ENCODE results near the gene SSBP2. TPM values are rescaled to one million over a fixed set of nuclear protein-coding genes. Genes with fewer than 3 reads are reported as not detected.

The SSBP2 gene
- polyA plus RNA-seq, 1 donor: 27.8 TPM

DNA sequence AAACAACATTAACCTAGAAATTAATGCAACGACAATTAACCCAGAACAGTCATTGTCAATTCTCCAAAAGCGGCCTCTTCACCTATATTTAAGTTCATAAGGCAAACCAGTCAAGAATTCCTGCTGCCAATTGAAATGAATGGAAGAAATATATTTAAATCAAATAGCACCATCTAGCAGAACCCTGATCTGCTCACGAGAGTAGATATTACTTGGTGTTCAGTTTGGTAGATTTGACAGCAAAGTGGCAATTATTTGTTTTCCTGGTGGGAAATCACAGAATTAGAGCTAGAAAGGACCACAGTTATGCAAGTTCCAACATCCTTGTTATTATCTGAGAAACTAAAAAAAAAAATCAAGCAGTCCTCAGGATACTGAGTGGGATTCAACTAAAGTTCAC, 2.3 kb downstream of the SSBP2 start:
- no peak overlapping the region for H3K4me3 ChIP-seq (ENCODE audit: low read length)
- peaks cover 5% of the 10 kb centered on the region for H3K4me1 ChIP-seq (ENCODE audit: control insufficient read depth, insufficient read depth, low read length)
- 60% methylated on average over 1 of the region's 3 CpGs for WGBS (ENCODE audit: insufficient coverage, low lambda C conversion rate)
- H3K9me3 ChIP-seq (ENCODE audit: control insufficient read depth, low read depth, low read length): no peaks in the 10 kb centered on the region
- no peaks in the 10 kb centered on the region for H3K36me3 ChIP-seq (ENCODE audit: control insufficient read depth, insufficient read depth, low read length)
- H3K27me3 ChIP-seq (ENCODE audit: control insufficient read depth, insufficient read depth, low read length): no peaks in the 10 kb centered on the region
- no peak overlapping the region for H3K27ac ChIP-seq (ENCODE audit: low read length)
- DNase-seq: no peak

DNA sequence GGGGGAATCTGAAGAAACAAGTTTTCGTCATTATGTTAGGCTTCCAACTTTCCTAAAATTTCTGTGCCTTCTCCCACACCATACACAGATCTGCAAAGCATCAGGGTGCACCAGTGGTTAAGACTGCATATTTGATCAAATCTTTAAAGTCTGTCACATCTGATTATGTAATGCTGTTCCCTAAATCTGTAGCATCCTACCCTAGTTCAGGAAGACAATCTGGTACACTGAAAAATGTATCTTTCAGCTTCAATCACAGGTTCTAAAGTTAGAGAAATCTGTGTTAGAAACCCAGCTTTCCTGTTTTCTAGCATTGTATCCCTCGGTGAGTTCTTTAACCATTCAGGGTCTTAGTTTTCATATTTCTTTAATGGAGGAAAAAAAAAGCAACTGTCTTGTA, 3.9 kb downstream of the SSBP2 start:
- WGBS (ENCODE audit: insufficient coverage, low lambda C conversion rate): no CpG with 5 or more reads among the region's 2 CpGs
- no peaks in the 10 kb centered on the region for H3K36me3 ChIP-seq (ENCODE audit: control insufficient read depth, insufficient read depth, low read length)
- no peak for DNase-seq
- peaks cover 3% of the 10 kb centered on the region for H3K4me1 ChIP-seq (ENCODE audit: control insufficient read depth, insufficient read depth, low read length)
- no peaks in the 10 kb centered on the region for H3K27me3 ChIP-seq (ENCODE audit: control insufficient read depth, insufficient read depth, low read length)
- H3K9me3 ChIP-seq (ENCODE audit: control insufficient read depth, low read depth, low read length): no peaks in the 10 kb centered on the region
- no peak overlapping the region for H3K27ac ChIP-seq (ENCODE audit: low read length)
- H3K4me3 ChIP-seq (ENCODE audit: low read length): no peak overlapping the region

DNA sequence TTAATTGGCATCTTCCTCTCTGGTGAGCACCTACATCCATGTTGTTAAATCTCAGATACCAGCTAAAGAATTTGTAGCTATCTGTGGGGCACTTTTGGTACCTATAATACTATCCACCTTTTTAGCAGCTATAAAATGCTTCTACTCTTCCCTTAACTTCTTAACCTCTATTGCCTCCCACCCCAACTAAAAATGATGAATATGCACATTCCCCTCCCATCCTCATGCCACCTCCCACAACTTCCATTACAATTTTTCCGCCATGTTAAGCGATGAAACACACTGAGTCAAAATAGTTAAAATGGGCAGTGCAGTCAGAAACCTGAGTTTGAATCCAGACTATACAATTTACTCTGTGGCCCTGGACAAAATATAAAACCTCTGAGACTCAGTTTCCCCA, 10.1 kb downstream of the SSBP2 start:
- no CpG with 5 or more reads among the region's 2 CpGs for WGBS (ENCODE audit: insufficient coverage, low lambda C conversion rate)

DNA sequence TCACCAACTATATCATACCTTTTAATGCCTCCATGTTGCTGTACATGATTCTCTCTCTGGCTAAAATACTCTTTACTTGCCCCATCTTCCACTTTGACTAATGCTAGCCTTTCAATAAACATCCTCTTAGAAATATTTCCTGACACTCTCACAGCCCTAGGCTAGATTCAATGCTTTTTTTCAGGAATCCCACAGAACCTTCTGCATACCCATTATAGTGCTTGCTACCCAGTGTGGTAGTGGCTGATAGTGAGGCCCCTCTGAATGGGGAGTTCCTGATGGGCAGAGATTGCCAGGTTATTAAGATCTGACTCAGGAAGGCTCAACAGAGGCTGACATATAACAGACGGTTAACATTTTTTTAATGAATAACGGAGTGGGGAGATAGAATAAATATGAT, 11.6 kb downstream of the SSBP2 start:
- Histone ChIP-seq H3K9me3 (ENCODE audit: control insufficient read depth, low read depth, low read length) (no peaks in the 10 kb centered on the region), H3K4me3 (ENCODE audit: low read length) (no peak overlapping the region), H3K27me3 (ENCODE audit: control insufficient read depth, insufficient read depth, low read length) (no peaks in the 10 kb centered on the region), H3K27ac (ENCODE audit: low read length) (no peak overlapping the region), H3K36me3 (ENCODE audit: control insufficient read depth, insufficient read depth, low read length) (no peaks in the 10 kb centered on the region), H3K4me1 (ENCODE audit: control insufficient read depth, insufficient read depth, low read length) (no peaks in the 10 kb centered on the region)
- 100% methylated on average over 2 of the region's 2 CpGs for WGBS (ENCODE audit: insufficient coverage, low lambda C conversion rate)
- DNase-seq: no peak

More for the DNA sequence above, 10.1 kb downstream of the SSBP2 start:
- Histone ChIP-seq H3K27ac (ENCODE audit: low read length) (no peak overlapping the region), H3K4me1 (ENCODE audit: control insufficient read depth, insufficient read depth, low read length) (no peaks in the 10 kb centered on the region), H3K9me3 (ENCODE audit: control insufficient read depth, low read depth, low read length) (no peaks in the 10 kb centered on the region), H3K4me3 (ENCODE audit: low read length) (no peak overlapping the region), H3K27me3 (ENCODE audit: control insufficient read depth, insufficient read depth, low read length) (no peaks in the 10 kb centered on the region), H3K36me3 (ENCODE audit: control insufficient read depth, insufficient read depth, low read length) (no peaks in the 10 kb centered on the region)
- no peak for DNase-seq

DNA sequence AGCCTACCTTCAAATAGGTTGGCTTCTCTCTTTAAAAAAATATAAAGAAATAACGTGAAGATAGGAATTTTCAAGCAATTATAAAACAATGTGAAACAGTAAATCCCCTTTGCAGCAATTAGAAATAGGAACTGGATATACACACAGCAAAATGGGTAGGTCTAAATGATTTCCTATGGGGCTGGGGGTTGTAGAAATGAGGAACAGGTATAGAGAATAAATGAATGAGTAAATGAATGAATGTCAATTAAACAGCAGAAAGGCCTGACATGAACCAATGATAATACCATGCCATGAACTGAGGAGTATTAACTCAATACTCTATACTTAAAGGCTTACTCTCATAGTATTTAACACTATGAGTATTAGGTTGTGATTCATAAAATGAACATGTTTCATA, 21.6 kb downstream of the SSBP2 start:
- DNase-seq: no peak
- Histone ChIP-seq H3K4me3 (ENCODE audit: low read length) (no peak overlapping the region), H3K36me3 (ENCODE audit: control insufficient read depth, insufficient read depth, low read length) (no peaks in the 10 kb centered on the region), H3K27ac (ENCODE audit: low read length) (no peak overlapping the region), H3K4me1 (ENCODE audit: control insufficient read depth, insufficient read depth, low read length) (no peaks in the 10 kb centered on the region), H3K27me3 (ENCODE audit: control insufficient read depth, insufficient read depth, low read length) (no peaks in the 10 kb centered on the region), H3K9me3 (ENCODE audit: control insufficient read depth, low read depth, low read length) (no peaks in the 10 kb centered on the region)
- WGBS (ENCODE audit: insufficient coverage, low lambda C conversion rate): 100% methylated on average over 1 of the region's 1 CpG

DNA sequence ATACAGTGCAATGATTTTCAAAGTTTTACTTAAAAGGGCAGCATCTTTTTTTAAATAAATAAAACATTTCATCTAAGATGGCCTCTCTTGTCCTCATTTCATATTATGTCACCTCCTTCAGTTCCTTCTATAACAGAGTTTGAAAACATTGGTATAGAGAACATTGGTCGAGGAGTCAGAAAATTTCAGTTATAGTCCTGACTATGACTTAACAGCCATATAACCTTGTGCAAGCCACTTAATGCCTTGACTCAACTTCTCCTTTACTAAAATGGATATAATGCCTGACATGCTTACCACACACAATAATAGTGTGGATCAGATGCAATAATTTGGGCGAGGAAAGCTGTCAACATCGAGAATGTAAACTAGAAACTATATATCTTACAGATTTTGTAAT, 22.6 kb downstream of the SSBP2 start:
- H3K9me3 ChIP-seq (ENCODE audit: control insufficient read depth, low read depth, low read length): no peaks in the 10 kb centered on the region
- H3K4me1 ChIP-seq (ENCODE audit: control insufficient read depth, insufficient read depth, low read length): no peaks in the 10 kb centered on the region
- WGBS (ENCODE audit: insufficient coverage, low lambda C conversion rate): 100% methylated on average over 2 of the region's 3 CpGs

DNA sequence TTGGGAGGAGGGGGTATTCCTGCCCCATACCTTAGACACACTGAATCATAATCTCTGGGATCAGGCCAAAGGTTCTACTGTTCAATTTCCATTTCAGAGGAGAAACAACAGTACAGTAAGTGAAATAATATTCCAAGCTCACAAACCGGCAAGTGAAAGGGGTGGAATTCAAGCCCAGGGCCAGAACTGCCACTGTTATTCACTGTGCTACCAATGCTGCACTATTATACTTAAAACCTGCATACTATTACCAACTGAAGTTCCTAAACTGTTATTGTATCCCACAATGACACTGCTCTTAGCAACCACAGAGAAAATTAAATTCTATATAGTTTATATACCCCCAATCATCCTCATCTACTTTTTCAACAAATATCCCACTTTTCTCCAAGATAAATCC, 24.6 kb downstream of the SSBP2 start:
- Histone ChIP-seq H3K36me3 (ENCODE audit: control insufficient read depth, insufficient read depth, low read length) (no peaks in the 10 kb centered on the region), H3K4me1 (ENCODE audit: control insufficient read depth, insufficient read depth, low read length) (no peaks in the 10 kb centered on the region), H3K27ac (ENCODE audit: low read length) (no peak overlapping the region), H3K4me3 (ENCODE audit: low read length) (no peak overlapping the region), H3K9me3 (ENCODE audit: control insufficient read depth, low read depth, low read length) (no peaks in the 10 kb centered on the region), H3K27me3 (ENCODE audit: control insufficient read depth, insufficient read depth, low read length) (no peaks in the 10 kb centered on the region)
- no peak for DNase-seq
- WGBS (ENCODE audit: insufficient coverage, low lambda C conversion rate): no CpG with 5 or more reads among the region's 1 CpG

More for the DNA sequence above, 22.6 kb downstream of the SSBP2 start:
- no peaks in the 10 kb centered on the region for H3K27me3 ChIP-seq (ENCODE audit: control insufficient read depth, insufficient read depth, low read length)
- H3K4me3 ChIP-seq (ENCODE audit: low read length): no peak overlapping the region
- H3K36me3 ChIP-seq (ENCODE audit: control insufficient read depth, insufficient read depth, low read length): no peaks in the 10 kb centered on the region
- no peak overlapping the region for H3K27ac ChIP-seq (ENCODE audit: low read length)
- no peak for DNase-seq

DNA sequence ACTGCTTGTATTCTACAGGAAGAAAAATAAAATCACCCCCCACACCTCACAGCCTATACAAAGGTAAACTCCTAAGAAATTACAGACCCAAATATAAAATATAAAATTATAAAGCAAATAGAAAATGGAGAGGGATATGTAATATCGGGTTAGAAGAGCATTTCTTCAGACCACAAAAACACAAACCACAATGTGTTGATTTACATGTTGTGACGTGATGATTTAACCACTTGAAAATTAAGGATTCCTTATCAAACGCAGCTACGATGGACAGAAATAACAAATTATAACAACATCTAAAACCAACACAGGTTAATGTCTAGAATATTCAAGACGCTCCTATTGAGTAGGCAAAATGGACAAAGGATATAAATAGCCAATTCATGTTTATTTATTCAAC, 26.3 kb downstream of the SSBP2 start:
- no peaks in the 10 kb centered on the region for H3K36me3 ChIP-seq (ENCODE audit: control insufficient read depth, insufficient read depth, low read length)
- 100% methylated on average over 1 of the region's 5 CpGs for WGBS (ENCODE audit: insufficient coverage, low lambda C conversion rate)
- no peak overlapping the region for H3K4me3 ChIP-seq (ENCODE audit: low read length)
- H3K4me1 ChIP-seq (ENCODE audit: control insufficient read depth, insufficient read depth, low read length): no peaks in the 10 kb centered on the region
- no peaks in the 10 kb centered on the region for H3K27me3 ChIP-seq (ENCODE audit: control insufficient read depth, insufficient read depth, low read length)
- no peaks in the 10 kb centered on the region for H3K9me3 ChIP-seq (ENCODE audit: control insufficient read depth, low read depth, low read length)
- no peak overlapping the region for H3K27ac ChIP-seq (ENCODE audit: low read length)
- DNase-seq: no peak

DNA sequence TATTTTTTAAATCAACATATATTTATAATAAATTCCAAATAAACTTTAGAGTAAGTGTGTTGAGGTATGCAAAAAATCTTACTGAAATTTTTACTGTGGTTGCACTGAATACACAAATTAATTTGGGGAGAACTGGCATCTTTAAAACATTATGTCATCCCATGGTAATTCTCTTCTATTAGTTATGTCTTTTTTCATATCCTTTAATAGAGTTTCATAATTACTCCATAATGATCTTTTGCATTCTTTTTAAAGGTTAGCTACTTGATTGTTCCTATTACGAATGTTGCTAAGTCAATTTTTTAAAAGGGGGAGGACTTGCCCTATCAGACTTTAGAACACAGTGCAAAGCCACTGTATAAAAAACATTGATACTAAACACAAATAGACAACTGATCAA, 26.8 kb downstream of the SSBP2 start:
- Histone ChIP-seq H3K27me3 (ENCODE audit: control insufficient read depth, insufficient read depth, low read length) (no peaks in the 10 kb centered on the region), H3K36me3 (ENCODE audit: control insufficient read depth, insufficient read depth, low read length) (no peaks in the 10 kb centered on the region), H3K4me1 (ENCODE audit: control insufficient read depth, insufficient read depth, low read length) (no peaks in the 10 kb centered on the region), H3K4me3 (ENCODE audit: low read length) (no peak overlapping the region), H3K27ac (ENCODE audit: low read length) (no peak overlapping the region), H3K9me3 (ENCODE audit: control insufficient read depth, low read depth, low read length) (no peaks in the 10 kb centered on the region)
- WGBS (ENCODE audit: insufficient coverage, low lambda C conversion rate): 100% methylated on average over 1 of the region's 1 CpG
- no peak for DNase-seq

DNA sequence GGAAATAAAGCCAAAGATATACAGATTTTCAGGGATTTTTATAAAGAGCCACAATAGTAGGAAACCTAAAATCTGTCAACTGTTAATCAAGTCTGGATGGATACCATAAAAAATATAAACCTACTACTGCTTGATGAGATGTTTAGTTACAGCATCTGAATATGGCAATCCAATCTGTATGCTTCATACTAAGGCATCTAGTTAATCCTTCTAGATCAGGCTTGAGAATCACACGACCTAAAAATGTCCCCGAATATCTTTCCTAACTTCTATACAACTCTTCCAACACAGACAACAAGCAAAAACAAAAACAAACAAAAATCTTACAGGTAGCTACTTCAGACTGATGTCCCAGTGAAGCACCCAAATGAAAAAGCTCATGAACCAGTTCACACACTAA, 29.8 kb downstream of the SSBP2 start:
- H3K4me1 ChIP-seq (ENCODE audit: control insufficient read depth, insufficient read depth, low read length): no peaks in the 10 kb centered on the region
- no peaks in the 10 kb centered on the region for H3K36me3 ChIP-seq (ENCODE audit: control insufficient read depth, insufficient read depth, low read length)
- WGBS (ENCODE audit: insufficient coverage, low lambda C conversion rate): no CpG with 5 or more reads among the region's 2 CpGs
- no peak overlapping the region for H3K27ac ChIP-seq (ENCODE audit: low read length)
- no peaks in the 10 kb centered on the region for H3K27me3 ChIP-seq (ENCODE audit: control insufficient read depth, insufficient read depth, low read length)
- H3K9me3 ChIP-seq (ENCODE audit: control insufficient read depth, low read depth, low read length): no peaks in the 10 kb centered on the region
- DNase-seq: no peak
- no peak overlapping the region for H3K4me3 ChIP-seq (ENCODE audit: low read length)

DNA sequence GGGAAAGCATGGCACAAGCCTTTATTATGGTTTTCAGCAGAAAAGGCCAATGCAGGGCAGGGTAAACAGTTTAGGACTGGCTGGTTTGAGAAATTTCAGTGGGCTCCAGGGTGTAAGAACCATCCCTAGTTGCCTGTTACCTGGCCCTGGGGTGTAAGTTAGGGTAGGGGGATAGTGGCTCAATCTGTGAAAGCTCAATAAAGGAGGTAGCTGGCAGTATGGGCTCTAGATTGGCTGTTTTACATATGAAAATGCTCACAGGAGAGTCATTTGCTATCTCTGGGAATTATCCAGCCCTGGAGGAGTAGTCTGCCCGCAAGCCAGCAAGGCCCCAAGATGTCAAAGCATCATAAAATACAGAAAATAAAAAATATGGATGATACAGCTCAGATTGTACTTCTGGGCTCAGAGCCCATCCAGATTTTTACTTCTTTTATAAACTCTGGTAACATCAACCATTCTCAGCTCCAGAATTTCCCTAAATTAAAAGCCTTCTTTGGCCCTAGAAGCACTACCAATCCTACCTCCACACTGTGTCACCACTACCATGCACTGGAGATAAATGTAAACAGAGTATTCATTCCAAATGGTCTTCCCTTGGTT, 31.1 kb downstream of the SSBP2 start:
- Histone ChIP-seq H3K4me1 (ENCODE audit: control insufficient read depth, insufficient read depth, low read length) (no peaks in the 10 kb centered on the region), H3K9me3 (ENCODE audit: control insufficient read depth, low read depth, low read length) (no peaks in the 10 kb centered on the region), H3K27me3 (ENCODE audit: control insufficient read depth, insufficient read depth, low read length) (no peaks in the 10 kb centered on the region), H3K4me3 (ENCODE audit: low read length) (no peak overlapping the region), H3K36me3 (ENCODE audit: control insufficient read depth, insufficient read depth, low read length) (no peaks in the 10 kb centered on the region), H3K27ac (ENCODE audit: low read length) (no peak overlapping the region)
- DNase-seq: no peak
- WGBS (ENCODE audit: insufficient coverage, low lambda C conversion rate): no CpG with 5 or more reads among the region's 1 CpG
